ENCODE data around the gene UQCRFS1.
"Not testable (repeated sequence)": the region's sequence is repeated elsewhere in the genome, so short reads cannot be mapped to it uniquely, and the experiment has no call there.

The UQCRFS1 gene

GRCh38 chr19:29215322-29215845 lies 2.4 kb upstream of the UQCRFS1 start:
- DNase-seq (ENCODE audit: extremely low read depth in 1 of 2, low read depth in 1 of 2) = no peak

GRCh38 chr19:29214411-29214810 lies 1.5 kb upstream of the UQCRFS1 start:
- DNase-seq (ENCODE audit: extremely low read depth in 1 of 2, low read depth in 1 of 2) = no peak

GRCh38 chr19:29212356-29212647 lies 649 bp downstream of the UQCRFS1 start:
- no peak for DNase-seq (ENCODE audit: extremely low read depth in 1 of 2, low read depth in 1 of 2)

- DNase-seq (ENCODE audit: extremely low read depth in 1 of 2, low read depth in 1 of 2) = no peak
Observed at GRCh38 chr19:29211562-29212355, 1.2 kb downstream of the UQCRFS1 start.

GRCh38 chr19:29211041-29211440 lies 1.9 kb downstream of the UQCRFS1 start:
- not testable (repeated sequence) for DNase-seq (ENCODE audit: extremely low read depth in 1 of 2, low read depth in 1 of 2)

- not testable (repeated sequence) for DNase-seq (ENCODE audit: extremely low read depth in 1 of 2, low read depth in 1 of 2)
Observed at GRCh38 chr19:29210502-29210901, 2.4 kb downstream of the UQCRFS1 start.

GRCh38 chr19:29207403-29208187 lies 5.4 kb downstream of the UQCRFS1 start:
- DNase-seq (ENCODE audit: extremely low read depth in 1 of 2, low read depth in 1 of 2) = not testable (repeated sequence)

GRCh38 chr19:29206453-29206852 lies 6.5 kb downstream of the UQCRFS1 start:
- DNase-seq (ENCODE audit: extremely low read depth in 1 of 2, low read depth in 1 of 2) = no peak

- no peak for DNase-seq (ENCODE audit: extremely low read depth in 1 of 2, low read depth in 1 of 2)
Observed at GRCh38 chr19:29202281-29202680, 10.7 kb downstream of the UQCRFS1 start.

GRCh38 chr19:29201855-29202254 lies 11.1 kb downstream of the UQCRFS1 start:
- DNase-seq (ENCODE audit: extremely low read depth in 1 of 2, low read depth in 1 of 2) = no peak

GRCh38 chr19:29194658-29195057 lies 18.3 kb downstream of the UQCRFS1 start:
- no peak for DNase-seq (ENCODE audit: extremely low read depth in 1 of 2, low read depth in 1 of 2)

GRCh38 chr19:29193155-29193554 lies 19.8 kb downstream of the UQCRFS1 start:
- no peak for DNase-seq (ENCODE audit: extremely low read depth in 1 of 2, low read depth in 1 of 2)

- DNase-seq (ENCODE audit: extremely low read depth in 1 of 2, low read depth in 1 of 2) = no peak
Observed at GRCh38 chr19:29191005-29191404, 21.9 kb downstream of the UQCRFS1 start.

- no peak for DNase-seq (ENCODE audit: extremely low read depth in 1 of 2, low read depth in 1 of 2)
Observed at GRCh38 chr19:29189033-29189360, 24.0 kb downstream of the UQCRFS1 start.

GRCh38 chr19:29188289-29189032 lies 24.5 kb downstream of the UQCRFS1 start:
- DNase-seq (ENCODE audit: extremely low read depth in 1 of 2, low read depth in 1 of 2) = no peak

GRCh38 chr19:29187676-29188075 lies 25.3 kb downstream of the UQCRFS1 start:
- DNase-seq (ENCODE audit: extremely low read depth in 1 of 2, low read depth in 1 of 2) = no peak

GRCh38 chr19:29185427-29185826 lies 27.5 kb downstream of the UQCRFS1 start:
- no peak for DNase-seq (ENCODE audit: extremely low read depth in 1 of 2, low read depth in 1 of 2)

- no peak for DNase-seq (ENCODE audit: extremely low read depth in 1 of 2, low read depth in 1 of 2)
Observed at GRCh38 chr19:29176981-29177754, 35.8 kb downstream of the UQCRFS1 start.

- no peak for DNase-seq (ENCODE audit: extremely low read depth in 1 of 2, low read depth in 1 of 2)
Observed at GRCh38 chr19:29173896-29174295, 39.1 kb downstream of the UQCRFS1 start.

- no peak for DNase-seq (ENCODE audit: extremely low read depth in 1 of 2, low read depth in 1 of 2)
Observed at GRCh38 chr19:29172302-29172701, 40.6 kb downstream of the UQCRFS1 start.

- DNase-seq (ENCODE audit: extremely low read depth in 1 of 2, low read depth in 1 of 2) = no peak
Observed at GRCh38 chr19:29171525-29171924, 41.4 kb downstream of the UQCRFS1 start.

Data from stimulated activated CD8-positive, alpha-beta memory T cell treated with anti-CD3 and anti-CD28 coated beads, Interleukin-7, amount 100 ng/mL, for 48 hours (primary cell).